CD14-positive monocyte (primary cell): Measurements from ENCODE around the gene CX3CR1. TPM values are rescaled to one million over a fixed set of nuclear protein-coding genes. Genes with fewer than 3 reads are reported as not detected.

Source experiments
- DNase-seq, 3 donors: peaks; one replicate each; pipeline ENCODE4 v3.0.0-alpha.2; 2011 to 2022
- H2AFZ ChIP-seq: 2 replicates; pipeline ENCODE4 v1.6.0; 2012; ENCODE audit warnings: mild to moderate bottlenecking, low read depth, low read length, inconsistent platforms; ENCODE audit not compliant: insufficient read depth, poor library complexity, severe bottlenecking
- H3K27ac ChIP-seq, 2 donors: 1 replicate in 1 of 2; 2 replicates in 1 of 2; pipeline ENCODE4 v1.5.1; 2012 to 2013; ENCODE audit warnings: low read length in 2 of 2, control low read depth in 1 of 2, inconsistent platforms in 1 of 2, low read depth in 1 of 2, mild to moderate bottlenecking in 1 of 2
- H3K27me3 ChIP-seq, 2 donors: one replicate each; pipeline versions ENCODE4 v1.6.0 to v1.6.1; 2011 to 2013; ENCODE audit warnings: low read length in 2 of 2; ENCODE audit not compliant: control insufficient read depth in 2 of 2, insufficient read depth in 2 of 2
- H3K36me3 ChIP-seq, 2 donors: replicated peaks in 1 of 2; 1 replicate in 1 of 2; 2 replicates in 1 of 2; pipeline versions ENCODE4 v1.5.1 to v1.6.1; 2012 to 2013; ENCODE audit warnings: low read length in 2 of 2, control low read depth in 1 of 2, inconsistent platforms in 1 of 2, mild to moderate bottlenecking in 1 of 2; ENCODE audit not compliant: insufficient read depth in 2 of 2, control insufficient read depth in 1 of 2
- H3K4me1 ChIP-seq, 2 donors: 1 replicate in 1 of 2; 2 replicates in 1 of 2; pipeline versions ENCODE4 v1.5.1 to v1.6.1; 2012 to 2013; ENCODE audit warnings: low read length in 2 of 2, control low read depth in 1 of 2, inconsistent platforms in 1 of 2, mild to moderate bottlenecking in 1 of 2, moderate library complexity in 1 of 2; ENCODE audit not compliant: insufficient read depth in 2 of 2, control insufficient read depth in 1 of 2
- H3K4me2 ChIP-seq: replicated peaks from 2 replicates; pipeline ENCODE3; 2012; ENCODE audit warnings: low read length, moderate library complexity, mild to moderate bottlenecking; ENCODE audit not compliant: poor library complexity, severe bottlenecking; ENCODE audit errors: extremely low read depth
- H3K4me3 ChIP-seq, 3 experiments: fragments of 200-600 bp in 1 of 3; sonication (generic) in 1 of 3; replicated peaks in 1 of 3; 1 replicate in 2 of 3; 2 replicates in 1 of 3; pipeline ENCODE4 v1.5.1; 2011 to 2013; ENCODE audit warnings: low read length in 3 of 3, mild to moderate bottlenecking in 3 of 3, control low read depth in 2 of 3, low read depth in 2 of 3, inconsistent platforms in 1 of 3, moderate library complexity in 1 of 3
- H3K79me2 ChIP-seq: 2 replicates; pipeline ENCODE4 v1.6.0; 2012; ENCODE audit warnings: mild to moderate bottlenecking, control low read depth, inconsistent platforms, low read length, moderate library complexity; ENCODE audit not compliant: insufficient read depth
- H3K9ac ChIP-seq: 2 replicates; pipeline ENCODE4 v1.6.0; 2017; ENCODE audit warnings: low read length, mild to moderate bottlenecking; ENCODE audit not compliant: insufficient read depth, poor library complexity, severe bottlenecking
- H3K9me3 ChIP-seq, 2 donors: replicated peaks in 1 of 2; 1 replicate in 1 of 2; 2 replicates in 1 of 2; pipeline versions ENCODE4 v1.5.1 to v1.6.1; 2012 to 2013; ENCODE audit warnings: low read length in 2 of 2, control low read depth in 1 of 2; ENCODE audit not compliant: control insufficient read depth in 1 of 2, insufficient read depth in 1 of 2
- H4K20me1 ChIP-seq: 2 replicates; pipeline ENCODE4 v1.6.0; 2012; ENCODE audit warnings: mild to moderate bottlenecking, low read length, control low read depth, moderate library complexity; ENCODE audit not compliant: insufficient read depth
- H3K27ac Mint-ChIP-seq, 7 donors: one replicate each; pipeline ENCODE4 v1.8.0; 2020; ENCODE audit warnings: mild to moderate bottlenecking in 7 of 7, mixed read lengths in 7 of 7, moderate library complexity in 6 of 7, inconsistent platforms in 2 of 7
- H3K27me3 Mint-ChIP-seq, 3 donors: one replicate each; pipeline ENCODE4 v1.8.0; 2021 to 2022; ENCODE audit warnings: low read depth in 3 of 3, mild to moderate bottlenecking in 3 of 3, mixed read lengths in 3 of 3, moderate library complexity in 3 of 3, inconsistent platforms in 1 of 3
- H3K36me3 Mint-ChIP-seq, 2 donors: one replicate each; pipeline ENCODE4 v1.8.0; 2020; ENCODE audit warnings: mixed read lengths in 2 of 2, inconsistent platforms in 1 of 2, mild to moderate bottlenecking in 1 of 2
- H3K4me1 Mint-ChIP-seq: one replicate; pipeline ENCODE4 v1.8.0; 2020; ENCODE audit warnings: mild to moderate bottlenecking, mixed read lengths
- H3K4me3 Mint-ChIP-seq, 2 donors: one replicate each; pipeline ENCODE4 v1.8.0; 2020; ENCODE audit warnings: mild to moderate bottlenecking in 2 of 2, mixed read lengths in 2 of 2, moderate library complexity in 1 of 2
- H3K9me3 Mint-ChIP-seq, 7 donors: one replicate each; pipeline ENCODE4 v1.8.0; 2020 to 2022; ENCODE audit warnings: mixed read lengths in 7 of 7, mild to moderate bottlenecking in 6 of 7, moderate library complexity in 6 of 7, inconsistent platforms in 2 of 7
- WGBS: methylation state at CpG from one replicate; pipeline ENCODE4 v1.1.5; 2013; ENCODE audit warnings: missing lambda C conversion rate; ENCODE audit not compliant: insufficient coverage; 5-methylcytosine and 5-hydroxymethylcytosine counted together
- intact Hi-C, 2 donors: fragments of 100-400 bp; cut with micrococcal nuclease; formaldehyde crosslinking; loops; one replicate each; pipeline versions ENCODE4 v1.15.0 to v1.15.1; 2023
- polyA plus RNA-seq, 3 donors: library from polyadenylated mRNA; depleted of rRNA in 1 of 3; unstranded in 2 of 3; stranded (reverse) in 1 of 3; fragments of 300-500 nt in 2 of 3; fragments of >200 nt in 1 of 3; fragmentation: Illumina TruSeq in 2 of 3; gene quantifications; 1 replicate in 2 of 3; 2 replicates in 1 of 3; pipeline ENCODE4 v1.2.3, GENCODE V29; 2012 to 2021
- TF ChIP-seq, protein P1 (sequence below): fragments of 200-600 bp; IDR thresholded peaks from one replicate; pipeline ENCODE4 v1.8.0; 2022; ENCODE audit warnings: antibody characterized with exemption, mild to moderate bottlenecking

Gene CX3CR1
- polyA plus RNA-seq, 3 donors, result 25.9 to 405 (median 184) TPM

DNA sequence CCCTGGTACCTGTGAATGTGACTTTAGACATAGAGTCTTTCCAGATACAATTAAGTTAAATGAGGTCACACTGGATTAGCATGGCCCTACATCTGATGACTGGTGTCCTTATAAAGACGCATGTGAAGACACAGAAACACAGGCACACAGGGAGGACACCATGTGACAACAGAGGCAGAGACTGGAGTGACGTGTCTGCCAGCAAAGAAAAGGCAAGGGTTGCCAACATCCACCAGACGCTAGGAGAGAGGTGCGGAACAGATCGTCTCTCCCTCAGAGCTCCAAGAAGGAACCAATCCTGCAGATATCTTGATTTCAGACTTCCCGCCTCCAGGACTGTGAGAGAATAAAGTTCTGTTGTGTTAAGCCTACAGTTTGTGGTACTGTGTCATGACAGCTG is 42.8 kb downstream of the CX3CR1 start:
- Histone ChIP-seq H3K79me2 (no peaks in the 10 kb centered on the region), H3K9me3 (no peaks in the 10 kb centered on the region), H3K4me3 (no peak overlapping the region), H3K4me1 (peaks cover 44 to 58% of the 10 kb centered on the region in 2 donors), H4K20me1 (no peaks in the 10 kb centered on the region), H3K27ac (no peak overlapping the region), H3K36me3 (no peaks in the 10 kb centered on the region), H3K27me3 (no peaks in the 10 kb centered on the region), H2AFZ (no peak overlapping the region), H3K9ac (no peak overlapping the region), H3K4me2 (no peak overlapping the region)
- Mint-ChIP-seq H3K4me1 (peaks cover 69% of the 10 kb centered on the region), H3K4me3 (no peak overlapping the region), H3K27ac (no peak overlapping the region), H3K36me3 (peaks cover 0 to 2% of the 10 kb centered on the region in 2 donors), H3K27me3 (peaks cover 0 to 8% (median 0%) of the 10 kb centered on the region in 3 donors), H3K9me3 (no peaks in the 10 kb centered on the region)
- DNase-seq, result no peak
- 100% methylated on average over 4 of the region's 6 CpGs for WGBS
- TF ChIP-seq, protein P1, sequence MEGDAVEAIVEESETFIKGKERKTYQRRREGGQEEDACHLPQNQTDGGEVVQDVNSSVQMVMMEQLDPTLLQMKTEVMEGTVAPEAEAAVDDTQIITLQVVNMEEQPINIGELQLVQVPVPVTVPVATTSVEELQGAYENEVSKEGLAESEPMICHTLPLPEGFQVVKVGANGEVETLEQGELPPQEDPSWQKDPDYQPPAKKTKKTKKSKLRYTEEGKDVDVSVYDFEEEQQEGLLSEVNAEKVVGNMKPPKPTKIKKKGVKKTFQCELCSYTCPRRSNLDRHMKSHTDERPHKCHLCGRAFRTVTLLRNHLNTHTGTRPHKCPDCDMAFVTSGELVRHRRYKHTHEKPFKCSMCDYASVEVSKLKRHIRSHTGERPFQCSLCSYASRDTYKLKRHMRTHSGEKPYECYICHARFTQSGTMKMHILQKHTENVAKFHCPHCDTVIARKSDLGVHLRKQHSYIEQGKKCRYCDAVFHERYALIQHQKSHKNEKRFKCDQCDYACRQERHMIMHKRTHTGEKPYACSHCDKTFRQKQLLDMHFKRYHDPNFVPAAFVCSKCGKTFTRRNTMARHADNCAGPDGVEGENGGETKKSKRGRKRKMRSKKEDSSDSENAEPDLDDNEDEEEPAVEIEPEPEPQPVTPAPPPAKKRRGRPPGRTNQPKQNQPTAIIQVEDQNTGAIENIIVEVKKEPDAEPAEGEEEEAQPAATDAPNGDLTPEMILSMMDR, result no peak
- intact Hi-C loops, result no loop called here

DNA sequence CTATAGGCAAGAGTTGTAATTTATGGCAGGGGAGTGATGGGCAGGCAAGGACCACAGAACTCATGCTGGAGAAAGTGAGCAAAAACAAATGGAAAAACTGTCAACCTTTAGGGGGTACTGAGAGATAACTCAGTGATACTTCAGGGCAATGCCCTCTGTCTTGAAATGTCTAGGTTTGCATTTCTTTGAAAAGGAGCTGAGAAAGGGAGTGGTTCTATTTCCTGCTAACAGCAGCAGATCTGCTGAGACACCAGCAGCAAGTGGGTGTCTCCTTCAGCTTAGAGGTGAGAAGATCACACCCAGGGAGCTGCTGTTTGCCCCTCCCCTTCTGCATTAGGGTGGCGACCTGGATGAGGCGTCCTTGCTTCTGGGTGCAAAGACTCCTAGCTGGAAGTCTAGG is 45.2 kb downstream of the CX3CR1 start:
- Histone ChIP-seq H2AFZ (no peak overlapping the region), H3K79me2 (no peaks in the 10 kb centered on the region), H3K36me3 (no peaks in the 10 kb centered on the region), H3K27ac (no peak overlapping the region), H3K4me1 (peaks cover 21 to 35% of the 10 kb centered on the region in 2 donors), H3K9me3 (no peaks in the 10 kb centered on the region), H3K27me3 (no peaks in the 10 kb centered on the region), H3K9ac (no peak overlapping the region), H3K4me2 (no peak overlapping the region), H4K20me1 (no peaks in the 10 kb centered on the region), H3K4me3 (no peak overlapping the region)
- H3K4me3 Mint-ChIP-seq, result no peak overlapping the region
- TF ChIP-seq, protein P1, result no peak
- intact Hi-C loops, result no loop called here
- no CpG with 5 or more reads among the region's 2 CpGs for WGBS
- DNase-seq, result no peak
- H3K4me1 Mint-ChIP-seq, result peaks cover 48% of the 10 kb centered on the region
- H3K27me3 Mint-ChIP-seq, result peaks cover 0 to 8% (median 0%) of the 10 kb centered on the region in 3 donors
- H3K27ac Mint-ChIP-seq, result peak overlapping the region in 2 of 7 donors; percentile 8 to 32
- H3K36me3 Mint-ChIP-seq, result no peaks in the 10 kb centered on the region
- H3K9me3 Mint-ChIP-seq, result no peaks in the 10 kb centered on the region
